IMR-90 (cell line): ENCODE results near the gene CMTM5. TPM values are rescaled to one million over a fixed set of nuclear protein-coding genes. Genes with fewer than 3 reads are reported as not detected.

Source experiments
- ATAC-seq: fragments of 200-7000 bp; cut with Tn5 transposase; 2 replicates; pipeline ENCODE4 v1.9.1; 2020; ENCODE audit warnings: low read depth, mild to moderate bottlenecking, moderate library complexity
- BruUV-seq: library from RNA; stranded (reverse); fragments of 400-500 nt; replicated peaks from 2 replicates; lab custom pipeline; 2021; lab: Mats Ljungman, UMichigan
- CTCF ChIA-PET: fragments of 300-600 bp; formaldehyde crosslinking; extraction: SDS; loops from one replicate; lab custom pipeline; 2021; ENCODE audit warnings: antibody characterized with exemption; lab: Yijun Ruan, JAX
- POLR2A ChIA-PET: fragments of 300-600 bp; sonication (Branson Sonifier 250); formaldehyde crosslinking; loops from one replicate; lab custom pipeline; 2022; ENCODE audit warnings: antibody characterized with exemption; ENCODE audit not compliant: unreplicated experiment; lab: Charles Lee
- DNase-seq: peaks from one replicate; pipeline ENCODE4 v3.0.0; 2013
- H2AFZ ChIP-seq: replicated peaks from 2 replicates; pipeline ENCODE3; 2013; ENCODE audit warnings: low read length, mild to moderate bottlenecking; ENCODE audit not compliant: poor library complexity
- H2AK5ac ChIP-seq: 2 replicates; pipeline ENCODE4 v1.6.1; 2013; ENCODE audit warnings: low read depth, low read length, inconsistent platforms
- H2AK9ac ChIP-seq: replicated peaks from 2 replicates; pipeline ENCODE3; 2013; ENCODE audit warnings: mild to moderate bottlenecking, low read depth, low read length, moderate library complexity; ENCODE audit not compliant: poor library complexity
- H2BK120ac ChIP-seq: 2 replicates; pipeline ENCODE4 v1.6.1; 2013; ENCODE audit warnings: low read depth, low read length, inconsistent platforms
- H2BK15ac ChIP-seq: 3 replicates; pipeline ENCODE4 v1.6.1; 2013; ENCODE audit warnings: low read depth, low read length, inconsistent platforms
- H2BK20ac ChIP-seq: 2 replicates; pipeline ENCODE4 v1.6.1; 2013; ENCODE audit warnings: low read depth, mild to moderate bottlenecking, inconsistent platforms, low read length, moderate library complexity
- H2BK5ac ChIP-seq: 2 replicates; pipeline ENCODE4 v1.6.1; 2013; ENCODE audit warnings: mild to moderate bottlenecking, low read depth, low read length, inconsistent platforms; ENCODE audit not compliant: poor library complexity, severe bottlenecking
- H3K14ac ChIP-seq: replicated peaks from 2 replicates; pipeline ENCODE4 v1.6.1; 2013; ENCODE audit warnings: low read depth, low read length, inconsistent platforms
- H3K18ac ChIP-seq: 2 replicates; pipeline ENCODE4 v1.6.1; 2013; ENCODE audit warnings: low read depth, low read length, control low read depth
- H3K23ac ChIP-seq: 2 replicates; pipeline ENCODE4 v1.6.1; 2013; ENCODE audit warnings: low read depth, low read length, inconsistent platforms
- H3K27ac ChIP-seq: 2 replicates; pipeline ENCODE4 v1.5.1; 2013; ENCODE audit warnings: mild to moderate bottlenecking, control low read depth, low read length; ENCODE audit not compliant: insufficient read depth
- H3K27me3 ChIP-seq: 2 replicates; pipeline ENCODE4 v1.6.1; 2013; ENCODE audit warnings: low read length; ENCODE audit not compliant: control insufficient read depth, insufficient read depth
- H3K36me3 ChIP-seq: 2 replicates; pipeline ENCODE4 v1.6.1; 2013; ENCODE audit warnings: low read length, mixed read lengths; ENCODE audit not compliant: control insufficient read depth, insufficient read depth
- H3K4ac ChIP-seq: 2 replicates; pipeline ENCODE4 v1.6.1; 2013; ENCODE audit warnings: low read depth, low read length, inconsistent platforms
- H3K4me1 ChIP-seq: 2 replicates; pipeline ENCODE4 v1.6.1; 2013; ENCODE audit warnings: low read length, mixed read lengths; ENCODE audit not compliant: control insufficient read depth, insufficient read depth
- H3K4me2 ChIP-seq: 2 replicates; pipeline ENCODE4 v1.6.1; 2013; ENCODE audit warnings: low read depth, mild to moderate bottlenecking, control low read depth, low read length, moderate library complexity
- H3K4me3 ChIP-seq: 2 replicates; pipeline ENCODE4 v1.5.1; 2013; ENCODE audit warnings: low read depth, mild to moderate bottlenecking, control low read depth, low read length, moderate library complexity; ENCODE audit not compliant: insufficient read depth
- H3K56ac ChIP-seq: 2 replicates; pipeline ENCODE4 v1.6.1; 2013; ENCODE audit warnings: low read length, inconsistent platforms; ENCODE audit not compliant: insufficient read depth; ENCODE audit errors: extremely low read depth
- H3K79me1 ChIP-seq, 2 experiments: 2 replicates each; pipeline ENCODE4 v1.6.1; 2013; ENCODE audit warnings: low read length in 2 of 2, inconsistent platforms in 1 of 2, low read depth in 1 of 2
- H3K9ac ChIP-seq: 2 replicates; pipeline ENCODE4 v1.6.1; 2013; ENCODE audit warnings: low read depth, low read length, control low read depth
- H3K9me1 ChIP-seq: 2 replicates; pipeline ENCODE4 v1.6.1; 2013; ENCODE audit warnings: low read length, inconsistent platforms; ENCODE audit not compliant: insufficient read depth
- H3K9me3 ChIP-seq: 2 replicates; pipeline ENCODE4 v1.6.1; 2013; ENCODE audit warnings: low read length; ENCODE audit not compliant: control insufficient read depth, insufficient read depth
- H4K20me1 ChIP-seq: 2 replicates; pipeline ENCODE4 v1.6.1; 2013; ENCODE audit warnings: low read length, inconsistent platforms; ENCODE audit not compliant: insufficient read depth
- H4K5ac ChIP-seq: 2 replicates; pipeline ENCODE4 v1.6.1; 2013; ENCODE audit warnings: mild to moderate bottlenecking, low read depth, low read length, control low read depth
- H4K8ac ChIP-seq, 2 experiments: 2 replicates each; pipeline ENCODE4 v1.6.1; 2013; ENCODE audit warnings: low read depth in 2 of 2, low read length in 2 of 2, control low read depth in 1 of 2, inconsistent platforms in 1 of 2
- H4K91ac ChIP-seq: 2 replicates; pipeline ENCODE4 v1.6.1; 2013; ENCODE audit warnings: low read depth, low read length, inconsistent platforms; ENCODE audit not compliant: insufficient read depth
- CEBPB ChIP-seq: IDR thresholded peaks from 2 replicates; pipeline ENCODE4 v1.6.1; 2012; ENCODE audit warnings: low read depth, low read length, improper control_type of control experiment
- CHD1 ChIP-seq: IDR thresholded peaks from 2 replicates; pipeline ENCODE4 v1.6.1; 2012; ENCODE audit warnings: low read depth, low read length, improper control_type of control experiment
- CTCF ChIP-seq: conservative IDR thresholded peaks from 2 replicates; pipeline ENCODE4 v1.5.1; 2012; ENCODE audit warnings: mild to moderate bottlenecking, low read depth, low read length, improper control_type of control experiment
- ELK1 ChIP-seq: fragments of 150-350 bp; IDR thresholded peaks from 2 replicates; pipeline ENCODE4 v1.6.1; 2016; ENCODE audit warnings: low read depth, mild to moderate bottlenecking, low read length, moderate library complexity, borderline replicate concordance
- FOS ChIP-seq: fragments of 150-350 bp; IDR thresholded peaks from 2 replicates; pipeline ENCODE4 v1.6.1; 2016; ENCODE audit warnings: low read depth, low read length
- MAFK ChIP-seq: IDR thresholded peaks from 2 replicates; pipeline ENCODE4 v1.6.1; 2012; ENCODE audit warnings: low read depth, low read length, improper control_type of control experiment
- MXI1 ChIP-seq: IDR thresholded peaks from 2 replicates; pipeline ENCODE4 v1.6.1; 2012; ENCODE audit warnings: low read depth, mild to moderate bottlenecking, low read length, moderate library complexity, borderline replicate concordance
- NFE2L2 ChIP-seq: fragments of 150-350 bp; IDR thresholded peaks from 2 replicates; pipeline ENCODE4 v1.6.1; 2016; ENCODE audit warnings: low read depth, mild to moderate bottlenecking, low read length
- POLR2A ChIP-seq: IDR thresholded peaks from 2 replicates; pipeline ENCODE4 v1.6.1; 2012; ENCODE audit warnings: mild to moderate bottlenecking, low read depth, low read length
- RAD21 ChIP-seq: IDR thresholded peaks from 2 replicates; pipeline ENCODE4 v1.6.1; 2012; ENCODE audit warnings: low read length, improper control_type of control experiment
- USF2 ChIP-seq: fragments of 150-350 bp; IDR thresholded peaks from 2 replicates; pipeline ENCODE4 v1.6.1; 2017; ENCODE audit warnings: mild to moderate bottlenecking, antibody characterized with exemption, low read length, low read depth
- WGBS, 2 experiments: methylation state at CpG; one replicate each; pipeline versions ENCODE4 v1.1.5 to v1.1.7; 2013; ENCODE audit warnings: missing lambda C conversion rate in 2 of 2; ENCODE audit not compliant: insufficient read length in 1 of 2; ENCODE audit errors: extremely low coverage in 2 of 2; 5-methylcytosine and 5-hydroxymethylcytosine counted together
- dilution Hi-C: fragments of 300-500 bp; cut with HindIII; formaldehyde crosslinking; loops from one replicate; pipeline ENCODE4 v1.14.3; 2018; ENCODE audit warnings: low sequenced_read_pairs; ENCODE audit not compliant: unreplicated experiment
- in situ Hi-C: fragments of 300-500 bp; cut with MboI; formaldehyde crosslinking; loops from 3 replicates; pipeline ENCODE4 v1.14.3; 2019; ENCODE audit warnings: low sequenced_read_pairs, inconsistent platforms, mixed read lengths
- intact Hi-C: fragments of 100-400 bp; cut with micrococcal nuclease; formaldehyde crosslinking; loops from 2 replicates; pipeline ENCODE4 v1.10.0; 2022
- polyA plus RNA-seq, 3 experiments: library from polyadenylated mRNA; depleted of rRNA; stranded (reverse); fragments of >200 nt; gene quantifications; 2 replicates each; pipeline ENCODE4 v1.2.3, GENCODE V29; 2012; ENCODE audit warnings: low replicate concordance in 1 of 3
- total RNA-seq: library from RNA; depleted of rRNA; stranded (reverse); fragments of >200 nt; gene quantifications from 2 replicates; pipeline ENCODE4 v1.2.3, GENCODE V29; 2012

The CMTM5 gene
- total and polyA plus RNA-seq, 2 of the 4 experiments (the other 2 are of a cell fraction), result 0.07 TPM; not detected in 1

- ATAC-seq (no peak), DNase-seq (no peak)
- Histone ChIP-seq H2BK20ac (no peak overlapping the region), H3K4me3 (no peak overlapping the region), H3K27ac (no peak overlapping the region), H3K27me3 (peaks cover 36% of the 10 kb centered on the region), H3K4me2 (no peak overlapping the region), H3K4me1 (no peaks in the 10 kb centered on the region), H3K23ac (no peak overlapping the region), H3K14ac (no peak overlapping the region), H3K9me3 (no peaks in the 10 kb centered on the region), H2AK9ac (peak overlapping the region; percentile 15), H3K36me3 (no peaks in the 10 kb centered on the region), H3K4ac (no peak overlapping the region), H4K5ac (no peak overlapping the region), H2AK5ac (no peak overlapping the region), H3K9me1 (no peaks in the 10 kb centered on the region), H2BK15ac (no peak overlapping the region), H2BK5ac (no peak overlapping the region), H3K56ac (no peak overlapping the region), H3K18ac (no peak overlapping the region), H4K8ac (no peak overlapping the region), H2AFZ (no peak overlapping the region), H4K20me1 (no peaks in the 10 kb centered on the region), H2BK120ac (no peak overlapping the region), H3K79me1 (no peaks in the 10 kb centered on the region), H3K9ac (no peak overlapping the region), H4K91ac (no peak overlapping the region)
- in situ Hi-C loops, result no loop called here
- POLR2A ChIA-PET, result no interaction called here
- WGBS, 2 experiments, result no CpG with 5 or more reads among the region's 12 CpGs
- CTCF ChIA-PET, result no interaction called here
- BruUV-seq, result no TSS peak
- intact Hi-C loops, result no loop called here
- dilution Hi-C loops, result no loop called here
- TF ChIP-seq RAD21 (no peak), CHD1 (no peak), USF2 (no peak), MXI1 (no peak), MAFK (no peak), NFE2L2 (no peak), POLR2A (no peak), CEBPB (no peak), FOS (no peak), CTCF (no peak), ELK1 (no peak)
These were observed 12.6 kb downstream of the CMTM5 start for GRCh38 chr14:23389396-23389795.
